Endothelial cell of umbilical vein (primary cell): ENCODE measurements around the gene TBL3.

Experiments
- CTCF ChIP-seq, 2 donors: IDR thresholded peaks; 1 replicate in 1 of 2; 2 replicates in 1 of 2; pipeline ENCODE4 v1.5.1; 2011; ENCODE audit warnings: low read length in 2 of 2, mild to moderate bottlenecking in 2 of 2, moderate library complexity in 2 of 2, control low read depth in 1 of 2, inconsistent platforms in 1 of 2, low read depth in 1 of 2; ENCODE audit not compliant: insufficient read depth in 1 of 2; ENCODE audit errors: extremely low read depth in 1 of 2
- EZH2 ChIP-seq: IDR thresholded peaks from 2 replicates; pipeline ENCODE4 v1.6.1; 2012; ENCODE audit warnings: borderline replicate concordance, low read depth, mild to moderate bottlenecking, moderate library complexity, low read length, inconsistent platforms; ENCODE audit not compliant: severe bottlenecking
- MAX ChIP-seq: IDR thresholded peaks from 2 replicates; pipeline ENCODE4 v1.6.1; 2011; ENCODE audit not compliant: insufficient read depth, insufficient read length
- POLR2A ChIP-seq: IDR thresholded peaks from 2 replicates; pipeline ENCODE4 v1.6.1; 2012; ENCODE audit warnings: low read depth, mild to moderate bottlenecking, control low read depth, low read length

GRCh38 chr16:1938316-1938715 is 33.5 kb upstream of the TBL3 start:
- TF ChIP-seq POLR2A = no peak
- no peak for TF ChIP-seq CTCF (IDR thresholded peaks at IDR 0.05; ENCODE audit: extremely low read depth in 1 of 2, insufficient read depth in 1 of 2, low read depth in 1 of 2, low read length in 2 of 2)
- TF ChIP-seq MAX = no peak
- no peak for TF ChIP-seq EZH2
